Cardiac fibroblast (primary cell): ENCODE results near the gene ATG2B.

Source experiments
- DNase-seq, 2 donors: peaks; one replicate each; pipeline versions ENCODE4 v3.0.0 to v3.0.0-alpha.2; 2010; ENCODE audit warnings: low read depth in 2 of 2
- H3K4me3 ChIP-seq, 2 donors: replicated peaks in 1 of 2; 1 replicate in 1 of 2; 2 replicates in 1 of 2; pipeline ENCODE4 v1.5.1; 2011; ENCODE audit warnings: low read depth in 2 of 2, low read length in 2 of 2, mild to moderate bottlenecking in 2 of 2, moderate library complexity in 1 of 2
- CTCF ChIP-seq: IDR thresholded peaks from one replicate; pipeline ENCODE4 v1.5.1; 2011; ENCODE audit warnings: low read depth, mild to moderate bottlenecking, low read length, inconsistent platforms

Gene ATG2B

GRCh38 chr14:96252999-96253539 is 110.1 kb downstream of the ATG2B start:
- no peak for TF ChIP-seq CTCF
- DNase-seq: peak; percentile 86 to 88
- H3K4me3 ChIP-seq: no peak overlapping the region

GRCh38 chr14:96252323-96252998 is 110.7 kb downstream of the ATG2B start:
- no peak for DNase-seq
- no peak for TF ChIP-seq CTCF
- no peak overlapping the region for H3K4me3 ChIP-seq

GRCh38 chr14:96251656-96252155 is 111.4 kb downstream of the ATG2B start:
- DNase-seq: no peak
- H3K4me3 ChIP-seq: no peak overlapping the region
- TF ChIP-seq CTCF: no peak

- no peak overlapping the region for H3K4me3 ChIP-seq
Observed at GRCh38 chr14:96250485-96250884, 112.7 kb downstream of the ATG2B start.

GRCh38 chr14:96249029-96249428 is 114.1 kb downstream of the ATG2B start:
- DNase-seq: peak; percentile 91 to 92
- TF ChIP-seq CTCF: no peak
- no peak overlapping the region for H3K4me3 ChIP-seq

More at GRCh38 chr14:96250485-96250884, 112.7 kb downstream of the ATG2B start:
- no peak for TF ChIP-seq CTCF
- DNase-seq: no peak

- no peak overlapping the region for H3K4me3 ChIP-seq
- TF ChIP-seq CTCF: no peak
- DNase-seq: no peak
Observed at GRCh38 chr14:96247031-96247430, 116.1 kb downstream of the ATG2B start.
